ENCODE data around the gene RRBP1. TPM values are rescaled to one million over a fixed set of nuclear protein-coding genes. Genes with fewer than 3 reads are reported as not detected.

RRBP1 gene
- polyA plus RNA-seq, 1 donor from 2014 or later: 6.1 TPM

DNA sequence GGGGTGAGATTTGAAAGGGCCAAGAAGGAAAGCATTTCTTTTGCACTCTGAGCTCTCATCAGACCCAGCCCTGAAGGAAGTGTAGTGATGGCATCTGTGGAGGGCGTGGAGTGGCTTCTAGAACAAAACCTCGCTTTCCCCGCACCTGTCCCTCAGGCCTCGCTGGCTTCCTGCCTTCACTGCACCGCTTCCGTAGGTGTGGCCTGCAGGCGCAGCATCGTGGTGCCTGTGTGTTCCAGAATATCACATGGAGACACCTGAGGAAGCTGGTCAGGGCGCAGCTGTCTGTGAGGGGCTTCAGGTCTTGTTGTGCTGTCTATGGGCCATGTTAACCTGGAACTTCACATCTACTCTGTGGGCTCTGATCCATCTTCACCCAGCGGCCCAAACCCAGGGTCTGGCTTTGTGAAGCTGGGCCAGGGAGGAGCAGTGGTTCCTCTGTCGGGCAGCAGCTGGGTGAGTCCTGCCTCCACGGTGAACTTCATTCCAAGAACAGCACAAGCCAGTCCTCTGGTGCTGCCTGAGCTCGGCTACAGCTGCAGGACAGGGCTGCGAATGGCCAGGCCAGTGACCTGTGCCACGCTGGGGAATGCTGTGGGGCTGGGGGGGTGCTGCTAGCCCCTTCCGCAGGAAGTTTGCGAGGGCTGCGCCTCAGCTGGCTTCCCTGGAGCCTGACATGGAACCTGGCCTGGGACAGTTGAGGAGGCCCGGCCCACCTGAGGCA lies 71.3 kb downstream of the RRBP1 start:
- Mint-ChIP-seq H3K27ac (peak overlapping the region in 2 of 3 donors; percentile 21 to 83), H3K9me3 (no peaks in the 10 kb centered on the region), H3K4me1 (peaks cover 3 to 7% (median 7%) of the 10 kb centered on the region in 3 donors), H3K36me3 (no peaks in the 10 kb centered on the region), H3K4me3 (no peak overlapping the region), H3K27me3 (no peaks in the 10 kb centered on the region)

DNA sequence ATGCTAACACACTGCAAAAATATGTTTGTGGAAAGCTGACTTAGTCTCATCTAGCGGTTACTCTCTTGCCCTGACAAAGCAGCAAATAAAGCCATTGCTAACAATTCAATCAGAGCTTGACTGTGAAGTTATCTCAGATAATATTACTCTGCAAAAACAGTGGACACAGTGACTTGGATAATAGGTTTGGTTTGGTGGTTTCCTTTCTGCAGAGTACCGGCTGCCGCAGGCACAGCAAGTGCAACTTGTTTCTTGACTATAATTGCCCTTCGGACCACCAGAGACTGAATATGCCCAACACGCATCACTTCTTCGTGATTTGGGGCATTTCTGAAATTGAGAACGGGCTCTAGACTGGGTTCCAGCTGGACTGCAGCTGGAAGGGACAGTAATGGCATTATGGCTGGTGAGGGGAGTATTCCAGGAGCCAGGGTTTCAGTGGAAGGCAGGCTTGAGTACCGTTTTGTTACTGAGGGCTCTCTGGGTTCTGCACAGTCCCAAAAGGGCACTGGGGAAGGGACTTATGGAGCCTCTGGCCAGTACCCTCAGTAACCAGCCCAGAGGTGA lies 72.1 kb downstream of the RRBP1 start:
- Mint-ChIP-seq H3K27me3 (no peaks in the 10 kb centered on the region), H3K4me3 (no peak overlapping the region), H3K4me1 (peaks cover 3 to 7% (median 7%) of the 10 kb centered on the region in 3 donors), H3K27ac (peak overlapping the region in 2 of 3 donors; percentile 21 to 83), H3K36me3 (peaks cover 1% of the 10 kb centered on the region), H3K9me3 (no peaks in the 10 kb centered on the region)

DNA sequence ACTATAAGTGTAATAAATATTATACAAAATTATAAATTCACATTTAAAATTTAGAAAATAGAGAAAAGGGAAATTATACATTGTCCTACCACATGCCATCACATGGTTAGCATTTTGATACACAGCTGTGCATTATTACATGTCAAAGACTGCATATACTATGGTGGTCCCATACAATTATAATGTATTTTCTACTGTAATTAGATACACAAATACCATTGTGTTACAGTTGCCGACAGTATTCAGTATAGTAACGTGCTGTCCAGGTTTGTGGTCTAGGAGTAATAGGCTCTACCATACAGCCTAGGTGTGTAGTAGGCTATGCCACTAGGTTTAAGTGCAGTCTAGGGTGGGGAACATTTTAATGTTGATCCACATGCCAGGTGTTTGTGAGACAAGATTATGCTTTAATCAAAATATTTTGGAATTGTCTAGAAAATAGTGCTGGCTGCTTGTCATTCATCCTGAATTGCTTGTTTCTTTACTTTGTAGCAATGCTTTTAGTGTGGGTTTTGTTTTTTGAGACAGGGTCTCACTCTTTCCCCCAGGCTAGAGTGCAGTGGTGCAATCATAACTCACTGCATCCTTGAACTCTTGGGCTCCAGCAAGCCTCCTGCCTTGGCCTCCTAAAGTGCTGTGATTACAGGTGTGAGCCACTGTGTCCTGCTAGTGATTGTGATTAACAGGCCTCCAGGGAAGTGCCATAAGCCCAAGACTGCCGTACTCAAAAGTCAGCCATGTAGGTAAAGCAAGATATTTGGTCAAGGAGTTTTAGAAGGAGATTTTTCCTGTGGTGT lies 73.1 kb downstream of the RRBP1 start:
- Mint-ChIP-seq H3K27ac (peak overlapping the region in 1 of 3 donors; percentile 36), H3K4me3 (peak overlapping the region in 1 of 4 donors; percentile 12), H3K4me1 (peaks cover 3 to 7% (median 7%) of the 10 kb centered on the region in 3 donors), H3K36me3 (peaks cover 4% of the 10 kb centered on the region), H3K9me3 (no peaks in the 10 kb centered on the region), H3K27me3 (no peaks in the 10 kb centered on the region)

DNA sequence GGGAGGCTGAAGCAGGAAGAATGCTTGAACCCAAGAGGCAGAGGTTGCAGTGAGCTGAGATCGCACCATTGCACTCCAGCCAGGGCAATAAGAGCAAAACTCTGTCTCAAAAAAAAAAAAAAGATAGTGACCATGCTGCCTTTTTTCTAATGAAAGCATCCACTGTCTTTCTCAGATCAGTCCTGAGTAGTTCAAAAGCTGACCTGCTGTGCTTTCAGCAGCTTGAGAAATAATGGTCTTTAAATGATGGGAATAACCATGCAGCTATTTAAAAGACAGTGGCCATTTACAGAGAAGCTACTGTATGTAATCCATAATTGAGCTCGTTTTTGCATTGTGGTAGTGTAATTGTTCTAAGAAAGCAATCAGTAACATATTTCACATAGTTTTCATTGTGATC lies 76.0 kb downstream of the RRBP1 start:
- H3K27ac Mint-ChIP-seq: no peak overlapping the region
- H3K4me1 Mint-ChIP-seq: peaks cover 2 to 7% (median 7%) of the 10 kb centered on the region in 3 donors
- H3K9me3 Mint-ChIP-seq: no peaks in the 10 kb centered on the region
- H3K27me3 Mint-ChIP-seq: no peaks in the 10 kb centered on the region
- H3K36me3 Mint-ChIP-seq: peaks cover 8% of the 10 kb centered on the region
- H3K4me3 Mint-ChIP-seq: no peak overlapping the region

DNA sequence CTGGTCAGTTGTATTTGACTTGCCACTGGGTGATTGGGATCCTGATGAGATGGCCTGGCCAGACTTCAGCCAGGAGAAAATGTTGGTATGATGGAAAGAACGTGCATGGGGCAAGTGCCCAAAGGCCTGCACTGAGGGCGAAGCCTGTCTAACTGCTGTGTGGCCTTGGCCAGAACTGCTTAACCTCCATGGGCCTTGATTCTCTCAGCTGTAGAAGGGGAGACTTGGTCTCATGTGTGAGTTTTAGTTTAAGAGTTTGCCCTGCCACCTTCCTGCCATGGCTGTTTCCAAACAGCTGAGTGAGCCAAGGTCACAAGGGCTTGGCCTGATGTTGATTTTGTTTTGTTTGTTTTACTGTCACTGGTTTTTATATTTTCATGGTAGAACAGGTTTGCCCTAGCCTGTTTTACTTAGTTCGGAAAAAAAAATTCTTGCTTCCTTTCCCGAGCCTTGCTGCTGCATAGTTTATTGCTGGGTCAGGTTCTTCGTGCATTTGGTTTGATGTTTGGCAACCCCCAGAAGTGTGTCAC lies 76.8 kb downstream of the RRBP1 start:
- Mint-ChIP-seq H3K4me3 (no peak overlapping the region), H3K36me3 (peaks cover 8% of the 10 kb centered on the region), H3K9me3 (no peaks in the 10 kb centered on the region), H3K4me1 (peaks cover 0 to 4% (median 3%) of the 10 kb centered on the region in 3 donors), H3K27ac (no peak overlapping the region), H3K27me3 (no peaks in the 10 kb centered on the region)

DNA sequence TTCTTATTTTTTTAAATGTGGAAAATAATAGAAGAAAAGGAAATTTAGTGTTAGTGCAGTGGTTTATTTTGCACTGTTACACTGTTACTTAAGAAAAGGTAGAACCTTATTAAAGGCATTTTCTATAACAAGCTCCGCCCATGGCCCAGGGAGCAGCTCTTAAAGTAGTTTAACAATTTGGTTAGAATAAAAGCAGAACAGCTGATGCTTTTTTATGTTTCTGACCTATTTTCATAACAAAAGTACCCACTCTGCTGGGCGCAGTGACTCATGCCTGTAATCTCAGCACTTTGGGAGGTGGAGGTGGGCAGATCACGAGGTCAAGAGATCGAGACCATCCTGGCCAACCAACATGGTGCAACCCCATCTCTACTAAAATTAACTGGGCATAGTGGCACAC lies 79.5 kb downstream of the RRBP1 start:
- H3K27me3 Mint-ChIP-seq: no peaks in the 10 kb centered on the region
- peaks cover 0 to 4% (median 0%) of the 10 kb centered on the region in 3 donors for H3K9me3 Mint-ChIP-seq
- no peak overlapping the region for H3K4me3 Mint-ChIP-seq
- peaks cover 8% of the 10 kb centered on the region for H3K36me3 Mint-ChIP-seq
- no peak overlapping the region for H3K27ac Mint-ChIP-seq
- no peaks in the 10 kb centered on the region for H3K4me1 Mint-ChIP-seq

DNA sequence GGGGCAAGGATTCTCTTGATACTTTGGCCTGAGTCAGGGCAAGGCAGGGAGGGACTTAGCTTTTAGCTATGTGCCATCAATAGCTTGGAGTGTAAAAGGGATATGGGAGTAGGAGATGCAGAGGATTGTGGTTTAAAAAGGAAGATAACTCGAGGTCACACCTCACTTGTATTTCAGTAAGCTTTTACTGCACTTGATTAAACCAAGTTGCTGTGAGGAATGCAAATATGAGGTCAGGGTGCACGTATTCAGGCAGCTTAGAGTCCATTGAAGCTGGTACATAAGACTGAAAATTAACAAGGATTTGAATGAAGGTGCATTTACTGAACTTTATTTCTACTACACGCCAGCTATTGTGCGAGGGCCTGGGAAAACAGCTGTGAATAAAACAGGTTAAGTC lies 80.1 kb downstream of the RRBP1 start:
- Mint-ChIP-seq H3K9me3 (peaks cover 0 to 6% (median 0%) of the 10 kb centered on the region in 3 donors), H3K27me3 (no peaks in the 10 kb centered on the region), H3K4me1 (no peaks in the 10 kb centered on the region), H3K36me3 (peaks cover 8% of the 10 kb centered on the region), H3K27ac (no peak overlapping the region), H3K4me3 (no peak overlapping the region)

DNA sequence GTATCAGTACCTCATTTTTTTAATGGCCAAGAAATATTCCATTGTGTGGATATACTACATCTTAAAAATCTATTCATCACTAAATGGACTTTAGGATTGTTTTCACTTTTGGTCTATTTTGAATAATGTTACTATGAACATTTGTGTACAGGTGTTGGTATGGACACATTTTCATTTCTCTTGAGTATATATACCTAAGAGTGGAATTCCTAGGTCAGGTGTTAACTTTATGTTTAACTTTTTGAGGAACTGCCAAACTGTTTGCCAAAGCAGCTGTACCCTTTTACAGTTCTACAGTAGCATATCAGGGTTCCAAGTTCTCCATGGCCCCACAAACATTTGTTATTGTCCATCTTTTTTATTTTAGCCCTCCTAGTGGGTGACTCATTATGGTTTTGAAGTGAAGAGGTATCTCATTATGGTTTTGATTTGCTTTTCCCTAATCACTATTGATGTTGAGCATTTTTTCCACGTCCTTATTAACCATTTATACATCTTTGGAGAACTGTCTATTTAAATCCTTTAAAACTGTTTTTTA lies 84.0 kb downstream of the RRBP1 start:
- no peak overlapping the region for H3K27ac Mint-ChIP-seq

DNA sequence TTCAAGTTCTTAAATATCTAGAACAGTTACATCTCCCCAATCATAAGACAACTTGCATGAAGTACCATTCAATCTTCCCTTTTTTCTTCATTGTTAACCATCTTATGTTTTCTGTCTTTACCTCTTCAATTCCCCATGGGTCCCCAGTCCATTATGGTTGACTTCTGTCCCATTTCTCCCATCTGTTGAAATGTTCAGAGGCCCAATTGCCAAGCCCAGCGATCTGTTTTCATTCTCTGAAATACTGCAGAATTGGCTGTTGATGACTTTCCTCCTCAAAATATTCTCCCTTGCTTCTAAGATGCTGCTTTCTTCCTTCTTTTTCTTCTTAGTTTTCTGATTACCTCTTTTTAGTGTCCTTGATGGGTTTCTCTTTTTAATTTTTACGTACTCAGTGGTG lies 86.2 kb downstream of the RRBP1 start:
- H3K27ac Mint-ChIP-seq: no peak overlapping the region
- H3K4me1 Mint-ChIP-seq: peaks cover 0 to 8% (median 5%) of the 10 kb centered on the region in 3 donors
- H3K4me3 Mint-ChIP-seq: no peak overlapping the region
- H3K36me3 Mint-ChIP-seq: peaks cover 3% of the 10 kb centered on the region
- no peaks in the 10 kb centered on the region for H3K27me3 Mint-ChIP-seq
- peaks cover 0 to 6% (median 0%) of the 10 kb centered on the region in 3 donors for H3K9me3 Mint-ChIP-seq

More for the DNA sequence above, 84.0 kb downstream of the RRBP1 start:
- Mint-ChIP-seq H3K36me3 (peaks cover 5% of the 10 kb centered on the region), H3K4me3 (no peak overlapping the region), H3K9me3 (peaks cover 0 to 6% (median 0%) of the 10 kb centered on the region in 3 donors), H3K27me3 (no peaks in the 10 kb centered on the region), H3K4me1 (peaks cover 0 to 8% (median 5%) of the 10 kb centered on the region in 3 donors)

DNA sequence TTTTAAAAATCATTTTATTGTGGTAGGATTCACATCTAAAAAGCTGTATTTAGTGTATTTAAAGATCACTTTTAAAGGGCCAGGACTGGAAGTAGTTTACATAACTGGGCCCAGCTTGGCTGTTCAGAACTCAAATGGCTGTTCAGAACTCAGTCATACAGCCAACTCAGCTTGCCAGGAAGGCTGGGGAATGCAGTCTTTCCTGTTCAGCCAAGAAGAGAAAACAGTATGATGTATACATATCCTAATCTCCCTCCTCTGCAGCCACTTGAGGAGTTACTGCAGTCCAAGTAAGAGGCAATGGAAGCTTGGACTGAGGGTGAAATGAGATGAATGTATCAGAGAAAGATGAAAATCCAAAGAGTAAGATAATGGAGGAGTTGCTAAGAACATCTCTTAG lies 87.6 kb downstream of the RRBP1 start:
- peaks cover 3 to 8% (median 5%) of the 10 kb centered on the region in 3 donors for H3K4me1 Mint-ChIP-seq

DNA sequence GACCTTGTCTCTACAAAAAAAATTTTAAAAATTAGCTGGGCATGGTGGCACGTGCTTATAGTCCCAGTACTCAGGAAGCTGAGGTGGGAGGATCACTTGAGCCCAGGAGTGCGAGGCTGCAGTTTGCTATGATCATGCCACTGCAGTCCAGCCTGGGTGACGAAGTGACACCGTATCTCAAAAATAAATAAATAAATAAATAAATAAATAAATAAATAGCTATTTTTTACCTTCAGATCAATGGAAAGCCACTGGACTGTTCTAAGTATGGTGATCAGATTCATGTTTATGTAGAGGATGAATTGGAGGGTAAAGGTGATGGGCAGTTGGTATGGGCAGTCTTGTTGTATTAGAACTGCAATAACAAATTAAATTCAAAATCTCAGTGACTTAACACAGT lies 88.1 kb downstream of the RRBP1 start:
- H3K36me3 Mint-ChIP-seq: peaks cover 4% of the 10 kb centered on the region
- H3K27ac Mint-ChIP-seq: no peak overlapping the region
- no peak overlapping the region for H3K4me3 Mint-ChIP-seq
- H3K9me3 Mint-ChIP-seq: peaks cover 0 to 6% (median 0%) of the 10 kb centered on the region in 3 donors
- H3K27me3 Mint-ChIP-seq: no peaks in the 10 kb centered on the region
- H3K4me1 Mint-ChIP-seq: peaks cover 3 to 8% (median 5%) of the 10 kb centered on the region in 3 donors

More for the DNA sequence above, 87.6 kb downstream of the RRBP1 start:
- peaks cover 0 to 6% (median 0%) of the 10 kb centered on the region in 3 donors for H3K9me3 Mint-ChIP-seq
- no peak overlapping the region for H3K4me3 Mint-ChIP-seq
- no peaks in the 10 kb centered on the region for H3K27me3 Mint-ChIP-seq
- peak overlapping the region in 1 of 3 donors; percentile 28 for H3K27ac Mint-ChIP-seq
- H3K36me3 Mint-ChIP-seq: peaks cover 3% of the 10 kb centered on the region

DNA sequence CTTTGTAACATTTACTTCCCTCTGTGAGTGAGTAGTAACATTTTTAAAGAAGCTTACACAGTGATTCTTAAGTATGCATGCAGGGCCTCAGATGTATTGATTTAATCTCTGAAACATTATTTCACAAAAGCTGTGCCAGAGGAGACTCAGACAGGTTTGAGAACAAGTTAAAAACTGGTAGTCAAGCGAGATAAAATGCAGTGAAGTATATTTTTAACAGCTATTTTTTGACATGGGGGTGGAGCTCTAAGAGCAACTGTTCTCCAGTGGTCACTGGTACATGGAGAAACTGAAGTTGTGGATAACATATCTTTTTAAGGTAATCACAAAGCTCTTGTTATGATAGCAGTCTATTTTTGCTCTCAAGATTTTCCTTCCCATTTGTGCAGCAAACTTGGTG lies 91.8 kb downstream of the RRBP1 start:
- H3K4me1 Mint-ChIP-seq: peaks cover 0 to 5% (median 3%) of the 10 kb centered on the region in 3 donors
- H3K4me3 Mint-ChIP-seq: no peak overlapping the region
- H3K36me3 Mint-ChIP-seq: peaks cover 3% of the 10 kb centered on the region
- no peaks in the 10 kb centered on the region for H3K9me3 Mint-ChIP-seq
- no peaks in the 10 kb centered on the region for H3K27me3 Mint-ChIP-seq
- H3K27ac Mint-ChIP-seq: no peak overlapping the region

DNA sequence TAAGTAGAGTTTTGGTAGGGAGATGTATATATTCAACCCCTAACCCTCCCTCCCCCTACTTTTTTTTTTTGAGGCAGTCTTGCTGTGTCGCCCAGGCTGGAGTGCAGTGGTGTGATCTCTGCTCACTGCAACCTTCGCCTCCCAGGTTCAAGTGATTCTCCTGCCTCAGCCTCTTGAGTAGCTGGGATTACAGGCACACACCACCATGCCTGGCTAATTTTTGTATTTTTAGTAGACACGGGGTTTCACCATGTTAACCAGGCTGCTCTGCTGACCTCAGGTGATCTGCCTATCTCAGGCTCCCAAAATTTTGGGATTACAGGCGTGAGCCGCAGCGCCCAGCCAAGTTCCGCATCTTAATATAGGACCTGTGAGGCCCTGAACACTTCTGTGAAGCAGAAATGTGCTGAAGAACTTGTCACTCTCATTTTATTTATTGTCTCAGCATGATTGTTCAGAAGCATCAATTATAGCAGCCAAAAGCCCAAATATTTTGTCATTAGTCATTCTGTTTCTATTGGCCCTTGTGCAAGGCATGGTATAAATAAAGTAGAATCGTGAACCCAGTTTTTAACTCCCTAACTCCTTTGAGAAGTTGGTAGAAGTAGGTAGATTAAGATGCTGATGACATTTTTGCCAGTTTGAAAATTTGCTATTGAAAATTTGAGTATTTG lies 92.7 kb downstream of the RRBP1 start:
- no peak overlapping the region for H3K4me3 Mint-ChIP-seq
- H3K9me3 Mint-ChIP-seq: no peaks in the 10 kb centered on the region
- H3K4me1 Mint-ChIP-seq: peaks cover 0 to 3% (median 2%) of the 10 kb centered on the region in 3 donors
- H3K36me3 Mint-ChIP-seq: peaks cover 3% of the 10 kb centered on the region
- no peaks in the 10 kb centered on the region for H3K27me3 Mint-ChIP-seq
- no peak overlapping the region for H3K27ac Mint-ChIP-seq

DNA sequence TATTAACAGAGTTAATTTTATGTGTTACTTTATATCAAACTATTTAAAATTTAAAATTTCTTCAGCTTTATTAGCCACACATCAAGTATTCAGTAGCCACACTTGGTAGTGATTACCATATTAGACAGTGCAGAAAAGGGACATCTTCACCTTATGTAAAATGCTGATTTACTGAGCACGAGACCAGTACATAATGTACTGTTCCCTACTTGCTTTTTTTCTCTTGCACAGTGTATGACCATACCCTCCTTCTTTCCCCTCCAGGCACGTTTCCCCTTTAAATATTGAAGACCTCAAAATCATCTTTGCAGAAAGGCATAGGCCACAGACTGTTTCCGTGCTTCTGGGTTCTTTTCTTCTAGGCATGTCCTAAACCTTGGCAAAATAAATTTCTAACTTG lies 94.2 kb downstream of the RRBP1 start:
- H3K9me3 Mint-ChIP-seq: no peaks in the 10 kb centered on the region
- H3K4me1 Mint-ChIP-seq: peaks cover 0 to 3% (median 2%) of the 10 kb centered on the region in 3 donors
- peak overlapping the region in 1 of 3 donors; percentile 13 for H3K27ac Mint-ChIP-seq
- H3K4me3 Mint-ChIP-seq: no peak overlapping the region
- peaks cover 3% of the 10 kb centered on the region for H3K36me3 Mint-ChIP-seq
- H3K27me3 Mint-ChIP-seq: no peaks in the 10 kb centered on the region

Data from IgD-negative memory B cell (primary cell).